D721Med (cell line): ENCODE measurements around the gene TMEM236.

Experiments used
- DNase-seq: peaks from one replicate; pipeline ENCODE4 v3.0.0; 2011; ENCODE audit warnings: low spot score; ENCODE audit not compliant: insufficient read length
- FAIRE-seq: peaks from 2 replicates; lab custom pipeline; 2011; peaks lifted over from hg19 to GRCh38; lab: Jason Lieb, UNC
- TF ChIP-seq, protein P1 (sequence below): IDR thresholded peaks from 2 replicates; pipeline ENCODE4 v1.5.1; 2012; ENCODE audit warnings: mild to moderate bottlenecking, control low read depth; ENCODE audit not compliant: insufficient read depth; ENCODE audit errors: missing control alignments

TMEM236 gene

GRCh38 chr10:17805330-17805729 is 53.3 kb downstream of the TMEM236 start:
- FAIRE-seq (no peak), DNase-seq (no peak)
- TF ChIP-seq, protein P1, sequence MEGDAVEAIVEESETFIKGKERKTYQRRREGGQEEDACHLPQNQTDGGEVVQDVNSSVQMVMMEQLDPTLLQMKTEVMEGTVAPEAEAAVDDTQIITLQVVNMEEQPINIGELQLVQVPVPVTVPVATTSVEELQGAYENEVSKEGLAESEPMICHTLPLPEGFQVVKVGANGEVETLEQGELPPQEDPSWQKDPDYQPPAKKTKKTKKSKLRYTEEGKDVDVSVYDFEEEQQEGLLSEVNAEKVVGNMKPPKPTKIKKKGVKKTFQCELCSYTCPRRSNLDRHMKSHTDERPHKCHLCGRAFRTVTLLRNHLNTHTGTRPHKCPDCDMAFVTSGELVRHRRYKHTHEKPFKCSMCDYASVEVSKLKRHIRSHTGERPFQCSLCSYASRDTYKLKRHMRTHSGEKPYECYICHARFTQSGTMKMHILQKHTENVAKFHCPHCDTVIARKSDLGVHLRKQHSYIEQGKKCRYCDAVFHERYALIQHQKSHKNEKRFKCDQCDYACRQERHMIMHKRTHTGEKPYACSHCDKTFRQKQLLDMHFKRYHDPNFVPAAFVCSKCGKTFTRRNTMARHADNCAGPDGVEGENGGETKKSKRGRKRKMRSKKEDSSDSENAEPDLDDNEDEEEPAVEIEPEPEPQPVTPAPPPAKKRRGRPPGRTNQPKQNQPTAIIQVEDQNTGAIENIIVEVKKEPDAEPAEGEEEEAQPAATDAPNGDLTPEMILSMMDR = no peak

GRCh38 chr10:17805921-17806577 is 54.0 kb downstream of the TMEM236 start:
- TF ChIP-seq, protein P1 = no peak
- no peak for FAIRE-seq
- DNase-seq = no peak

- FAIRE-seq (no peak), DNase-seq (no peak)
- TF ChIP-seq, protein P1 = no peak
Observed at GRCh38 chr10:17808971-17809841, 57.2 kb downstream of the TMEM236 start, which contains the start of gene MRC1. MRC1 (plus strand) TSS chr10:17809348; CDS start chr10:17809466, 118 bp downstream.

DNA sequence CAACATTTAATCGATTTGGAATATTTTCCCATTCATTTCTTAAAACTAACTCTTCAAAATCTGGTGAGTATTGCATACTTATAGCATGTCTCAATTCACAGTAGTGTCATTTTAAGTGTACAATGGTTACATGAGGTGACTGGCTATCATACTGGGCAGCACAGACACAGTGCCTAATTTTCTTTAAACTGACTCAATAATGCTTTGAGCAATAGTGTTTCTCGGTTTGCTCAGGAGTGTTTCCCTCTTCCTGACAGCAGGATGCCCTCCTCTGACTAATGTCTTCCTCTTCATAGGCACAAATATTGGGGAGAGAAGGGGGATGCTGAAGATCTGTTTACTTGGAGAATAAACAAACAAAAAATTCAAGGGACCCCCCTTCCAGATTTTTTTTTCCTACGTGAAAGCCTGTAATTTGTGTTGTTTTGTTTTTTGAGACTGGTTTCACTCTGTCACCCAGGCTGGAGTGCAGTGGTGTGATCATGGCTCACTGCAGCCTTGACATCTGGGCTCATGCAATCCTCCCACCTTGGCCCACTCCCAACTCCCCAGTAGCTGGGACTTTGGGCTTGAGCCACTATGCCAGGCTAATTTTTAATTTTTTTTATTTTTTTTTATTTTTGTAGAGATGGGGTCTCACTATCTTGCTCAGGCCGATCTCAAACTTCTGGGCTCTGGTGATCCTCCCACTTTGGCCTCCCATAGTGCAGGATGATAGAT is 59.3 kb downstream of the TMEM236 start:
- FAIRE-seq (no peak), DNase-seq (no peak)
- TF ChIP-seq, protein P1 = no peak

DNA sequence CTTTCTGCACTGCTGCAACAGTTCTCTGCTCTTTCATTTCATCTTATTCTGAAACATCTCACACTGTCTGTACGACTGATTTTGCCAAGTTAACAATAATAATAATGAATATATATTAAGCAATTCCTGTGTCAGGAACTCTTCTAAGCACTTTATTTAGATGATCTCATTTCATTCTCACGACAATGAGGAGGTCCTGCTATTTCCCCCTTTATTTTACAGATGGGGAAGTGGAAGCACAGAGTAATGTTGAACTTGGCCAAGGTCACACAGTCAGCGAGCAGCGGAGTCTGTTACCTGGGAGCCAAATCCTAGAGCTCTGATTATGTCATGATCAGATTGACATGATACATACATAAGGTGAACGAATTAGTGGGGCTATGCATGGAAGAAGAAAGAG is 63.0 kb downstream of the TMEM236 start:
- FAIRE-seq (no peak), DNase-seq (no peak)
- TF ChIP-seq, protein P1 = no peak

GRCh38 chr10:17816199-17816598 is 64.2 kb downstream of the TMEM236 start:
- TF ChIP-seq, protein P1 = no peak
- DNase-seq (no peak), FAIRE-seq (no peak)
